ENCODE data around the gene SH3PXD2B. TPM values are rescaled to one million over a fixed set of nuclear protein-coding genes. Genes with fewer than 3 reads are reported as not detected.

SH3PXD2B gene
- total RNA-seq (2013; cell fraction: nucleolus; rRNA removed) = 3.1 TPM in 2 replicates
- total RNA-seq (2014; rRNA removed) = 0.38 and 0.73 TPM in 2 replicates
- total RNA-seq (2014; rRNA removed; fragmentation: Illumina TruSeq; extraction: Trizol) = 0.51 and 0.54 TPM in 2 replicates
- 1.5 and 1.6 TPM in 2 replicates for total RNA-seq (2021)
- 0.10 TPM for polyA plus RNA-seq (2011; ENCODE audit: low read depth)
- polyA plus RNA-seq (2011; rRNA removed) = 0.05 and 0.09 TPM in 2 replicates
- polyA plus RNA-seq (2011; cell fraction: cytosol; rRNA removed) = 0.07 and 0.16 TPM in 2 replicates
- polyA plus RNA-seq (2011; cell fraction: nucleus; rRNA removed) = 0.12 and 0.13 TPM in 2 replicates
- polyA plus RNA-seq (2012) = 0.26 and 0.29 TPM in 2 replicates
- polyA plus RNA-seq (2014; fragmentation: Illumina TruSeq; extraction: Trizol) = 0.44 and 0.60 TPM in 2 replicates
- polyA plus RNA-seq (2014; fragmentation: Nextera tagmentation; extraction: Ambion mirVana) = under 1 TPM; 0.45 to 0.66 TPM
- polyA plus RNA-seq (2014; rRNA removed) = 0.44 and 0.67 TPM in 2 replicates
- polyA plus RNA-seq (2016; fragmentation: Nextera tagmentation; extraction: Ambion mirVana) = under 1 TPM; 0.42 to 0.43 TPM
- 0.07 and 0.15 TPM in 2 replicates for polyA minus RNA-seq (2011; rRNA and poly(A)+ RNA removed)
- not detected in 2 replicates for polyA minus RNA-seq (2011; cell fraction: cytosol; rRNA and poly(A)+ RNA removed)
- under 0.01 TPM in 2 replicates for polyA minus RNA-seq (2011; cell fraction: nucleus; rRNA and poly(A)+ RNA removed)
- Bru-seq, nascent RNA = percentile 39 among the genes with signal in this experiment
- BruChase-seq, experiment 1, labeled RNA remaining after a 6-hour chase = percentile 38 among the genes with signal in this experiment
- BruChase-seq, experiment 2, labeled RNA remaining after a 2-hour chase = percentile 37 among the genes with signal in this experiment
- long read RNA-seq, experiment 1 = 0 reads
- long read RNA-seq, experiment 2 = 0 reads

GRCh38 chr5:172454358-172455086 lies at the start of gene SH3PXD2B:
SH3PXD2B (minus strand) TSS chr5:172454525; CDS start chr5:172454352, 173 bp downstream.
- Histone ChIP-seq H3K9ac (ENCODE audit: control insufficient read depth, insufficient read depth, low read length) (no peak within 1 kb of the TSS), H3K4me2 (ENCODE audit: control insufficient read depth, insufficient read depth) (peak within 1 kb of the TSS; percentile 63; the same call in 1 of the 2 replicates), H3K4me1 (ENCODE audit: control insufficient read depth, insufficient read depth, low read length) (no peaks in the 10 kb centered on the region), H3K36me3 (ENCODE audit: control insufficient read depth in 2 of 2, insufficient read depth in 2 of 2, low read length in 1 of 2) (no peaks in the 10 kb centered on the region), H3K27me3 (replicated peaks in 1 of 2; ENCODE audit: control insufficient read depth in 2 of 2, insufficient read depth in 2 of 2, low read length in 1 of 2) (peaks cover 1 to 6% of the 10 kb centered on the region in 2 experiments; a peak in 2 of 4 replicates), H2AFZ (ENCODE audit: control insufficient read depth, low read depth, low read length) (no peak within 1 kb of the TSS; the same call in 1 of the 2 replicates), H3K27ac (ENCODE audit: control insufficient read depth, insufficient read depth) (no peak within 1 kb of the TSS), H3K79me2 (ENCODE audit: control insufficient read depth, insufficient read depth, low read length) (no peaks in the 10 kb centered on the region), H4K20me1 (ENCODE audit: control insufficient read depth, insufficient read depth) (peaks cover 3% of the 10 kb centered on the region; the same call in 1 of the 2 replicates), H3K9me3 (replicated peaks; ENCODE audit: control insufficient read depth, insufficient read depth, low read length) (no peaks in the 10 kb centered on the region; the same call in 2 of the 3 replicates), H3K4me3 (peak within 1 kb of the TSS; percentile 55; the same call in 1 of the 2 replicates)
- TF ChIP-seq GATAD2B (conservative IDR thresholded peaks at IDR 0.05; ENCODE audit: low read depth) (no peak), SUPT20H (IDR thresholded peaks at IDR 0.05; ENCODE audit: borderline replicate concordance, control insufficient read depth, low read depth, low read length) (no peak), IKZF1 (conservative IDR thresholded peaks at IDR 0.05) (peak; percentile 53), IKZF2 (IDR thresholded peaks at IDR 0.05) (no peak), SPI1 (IDR thresholded peaks at IDR 0.05; ENCODE audit: borderline replicate concordance, insufficient read depth, low read depth, low read length) (no peak), GABPA (IDR thresholded peaks at IDR 0.05; ENCODE audit: low read depth) (no peak), BHLHE40 (IDR thresholded peaks at IDR 0.05; ENCODE audit: borderline replicate concordance in 1 of 2, low read depth in 2 of 2, low read length in 1 of 2) (peak in 1 of 2 experiments; percentile 43; a peak in 1 of 4 replicates), BMI1 (IDR thresholded peaks at IDR 0.05; ENCODE audit: borderline replicate concordance) (no peak)
- BruUV-seq (replicated peaks) = no TSS peak
- ChIA-PET CTCF (no interaction called here), POLR2A (no interaction called here), SMC1A (ENCODE audit: uncharacterized antibody, unreplicated experiment) (no interaction called here), RAD21 (ENCODE audit: unreplicated experiment) (no interaction called here)
- FAIRE-seq (no peak), DNase-seq (ENCODE audit: low read depth, low spot score) (no peak), ATAC-seq (peak; percentile 54)
- 24% methylated on average over 32 of the region's 89 CpGs for WGBS (ENCODE audit: insufficient coverage, insufficient replicate concordance, low lambda C conversion rate, missing lambda C conversion rate)
- intact Hi-C loops (cut with micrococcal nuclease; ENCODE audit: unreplicated experiment) = loop anchor here (5.0 kb wide), 2 partner anchors 72 to 137 kb away; no protein-coding TSS in a partner anchor
- in situ Hi-C loops (cut with MboI) = no loop called here

Measured in GM12878 (cell line).